ENCODE data around the gene KIF26B.
"Not testable (repeated sequence)": the region's sequence is repeated elsewhere in the genome, so short reads cannot be mapped to it uniquely, and the experiment has no call there.

- TF ChIP-seq CTCF, POLR2AphosphoS5, EP300 (IDR thresholded peaks at IDR 0.05): not testable (repeated sequence)
Measured at GRCh38 chr1:245335684-245336083, 180.9 kb downstream of the KIF26B start.

Data from stomach (tissue), 4 donors.